HG03457 (cell line): ENCODE results near the gene RRBP1.

Source experiments
- ATAC-seq: cut with Tn5 transposase; IDR thresholded peaks from one replicate; pipeline ENCODE4 v1.9.1; 2021; ENCODE audit warnings: moderate number of reproducible peaks; ENCODE audit not compliant: unreplicated experiment

The RRBP1 gene

GRCh38 chr20:17622086-17622850, 59.8 kb downstream of the RRBP1 start:
- ATAC-seq = no peak

- no peak for ATAC-seq
Measured at GRCh38 chr20:17621229-17621968, 60.6 kb downstream of the RRBP1 start.

GRCh38 chr20:17620371-17621228, 61.4 kb downstream of the RRBP1 start:
- ATAC-seq = no peak

DNA sequence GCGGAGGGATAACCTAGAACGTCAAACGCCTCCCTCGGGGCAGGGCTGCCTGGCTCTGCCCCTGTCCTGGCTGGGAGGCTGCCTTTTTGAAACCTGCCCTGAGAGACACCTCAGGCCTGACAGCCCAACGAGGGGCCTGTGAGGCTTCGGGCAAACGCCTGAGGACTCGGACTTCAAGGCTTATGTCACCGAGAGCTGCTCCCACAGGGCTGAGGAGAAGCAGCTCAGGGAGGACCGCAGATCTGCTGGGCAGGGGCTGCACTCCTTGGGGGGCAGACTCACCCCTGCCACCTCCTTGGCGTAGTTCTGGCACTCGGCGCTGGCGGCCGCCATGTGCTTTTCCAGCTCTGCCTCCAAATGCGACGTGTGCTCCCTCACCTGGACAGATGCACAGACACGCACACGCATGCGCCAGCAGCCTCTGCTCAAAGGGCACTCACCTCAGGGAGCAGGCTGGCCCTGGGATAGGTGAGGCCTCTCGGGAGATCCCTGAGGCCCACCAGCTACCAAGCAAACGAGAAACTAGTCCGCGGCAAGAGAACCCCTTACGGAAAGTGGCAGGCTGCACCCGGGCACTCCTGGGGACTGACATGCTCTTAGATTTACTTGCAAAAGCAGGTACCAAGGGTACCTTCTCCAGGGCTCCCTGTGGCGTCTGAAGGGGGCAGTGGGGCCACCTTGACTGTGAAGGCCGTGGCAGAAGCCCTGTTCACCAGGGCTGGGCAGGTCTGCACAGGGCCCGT, 62.5 kb downstream of the RRBP1 start:
- ATAC-seq = no peak

- no peak for ATAC-seq
Measured at GRCh38 chr20:17618673-17619013, 63.4 kb downstream of the RRBP1 start.

DNA sequence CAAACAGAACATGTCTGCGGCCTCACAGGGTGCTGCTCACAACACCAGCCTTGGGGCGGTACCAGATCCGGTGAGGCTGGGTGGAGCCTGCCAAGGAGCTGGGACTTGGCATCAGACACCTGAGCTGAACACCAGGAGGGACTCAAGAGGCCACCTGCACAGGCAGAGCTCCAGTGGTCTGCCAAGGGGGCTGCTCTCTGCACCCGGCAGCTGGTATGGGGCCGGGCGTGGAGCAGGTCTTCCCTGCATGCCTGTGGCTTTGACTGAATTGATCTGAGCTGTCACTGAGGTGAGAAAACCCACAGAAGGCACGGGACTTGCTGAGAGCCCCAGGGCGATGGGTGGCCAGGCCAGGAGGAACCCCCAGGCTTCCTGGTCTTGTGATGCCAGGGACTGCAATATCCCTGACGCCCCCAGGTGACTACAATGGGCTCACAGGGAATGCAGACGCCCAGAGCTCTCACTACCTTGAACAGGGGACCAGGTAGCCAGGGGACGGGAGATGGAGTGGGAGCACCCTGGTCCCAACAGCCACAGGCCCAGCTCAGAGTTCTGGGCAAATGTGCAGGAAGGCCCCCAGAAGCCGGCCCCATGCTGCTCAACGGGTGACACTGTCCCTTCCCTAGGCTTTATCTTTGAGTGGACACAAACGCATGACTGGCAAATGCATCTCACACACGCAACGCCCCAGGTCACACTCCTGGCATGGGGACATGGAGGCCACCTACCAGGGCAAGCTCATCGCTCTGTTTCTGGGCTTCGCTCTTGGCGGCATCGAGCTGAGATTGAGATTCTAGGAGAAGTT, 64.0 kb downstream of the RRBP1 start:
- ATAC-seq = no peak

DNA sequence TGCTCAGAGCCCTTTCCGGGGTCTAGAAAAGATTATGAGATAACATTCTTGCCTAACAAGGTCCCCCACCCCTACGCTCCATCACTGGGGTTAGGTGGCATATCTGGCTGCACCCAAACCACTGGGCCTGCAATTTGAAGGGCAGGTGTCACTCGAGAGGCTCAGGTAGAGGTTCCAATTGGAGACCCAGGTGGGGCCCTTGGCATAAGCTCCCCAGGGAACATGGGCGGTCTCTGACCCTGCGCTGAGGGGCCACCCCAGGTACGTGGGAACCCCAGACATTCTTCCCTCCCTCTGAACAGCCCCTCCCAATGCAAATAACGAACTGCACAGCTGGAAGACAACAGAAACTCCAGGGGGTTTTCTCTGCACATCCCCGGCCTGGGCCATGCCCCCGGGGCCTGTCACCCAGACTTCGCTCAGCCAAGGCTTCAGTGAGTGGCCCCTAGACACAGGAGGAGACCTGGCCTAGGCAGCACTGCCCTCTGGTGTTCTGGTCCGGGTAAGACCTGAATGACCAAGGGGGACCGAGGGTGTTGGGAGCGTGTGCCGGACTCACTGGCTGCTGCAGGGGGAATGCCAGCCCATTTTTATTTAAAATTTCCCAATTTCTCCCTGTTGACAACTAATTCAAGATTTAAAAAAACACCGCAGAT, 64.7 kb downstream of the RRBP1 start:
- ATAC-seq = no peak

- no peak for ATAC-seq
Measured at GRCh38 chr20:17616480-17617211, 65.4 kb downstream of the RRBP1 start.

- ATAC-seq = no peak
Measured at GRCh38 chr20:17615645-17616479, 66.2 kb downstream of the RRBP1 start.

- ATAC-seq = no peak
Measured at GRCh38 chr20:17614812-17615644, 67.0 kb downstream of the RRBP1 start.

DNA sequence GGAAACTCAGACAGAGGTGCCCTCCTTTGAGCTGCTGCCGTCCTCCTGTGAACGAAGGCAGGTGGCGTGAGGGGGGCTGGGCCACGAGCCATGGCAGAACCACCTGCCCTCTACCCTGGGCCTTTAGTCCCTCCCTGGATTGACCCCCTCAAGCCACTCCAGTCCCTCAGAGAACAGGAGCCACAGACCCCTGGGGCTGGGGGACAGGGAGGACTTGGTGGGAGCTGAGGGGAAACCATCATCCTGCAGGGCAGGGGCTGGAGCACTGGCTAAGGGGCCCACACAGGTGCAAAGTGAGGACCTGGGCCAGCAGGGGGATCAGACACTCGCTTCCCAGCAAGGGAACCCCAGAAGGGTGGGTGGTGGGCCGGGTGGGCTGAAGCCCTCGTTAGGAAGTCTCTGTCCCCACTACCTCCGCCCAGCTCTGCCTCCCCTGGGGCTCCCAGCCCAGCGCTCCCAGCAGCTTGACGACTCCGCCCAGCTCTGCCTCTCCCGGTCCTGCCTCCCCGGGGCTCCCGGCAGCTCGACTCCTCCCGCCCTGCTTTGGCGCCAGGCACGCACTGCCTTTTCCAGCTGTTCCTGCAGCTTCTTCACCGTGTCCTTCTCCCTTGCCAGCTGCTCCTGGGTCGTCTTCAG, 67.7 kb downstream of the RRBP1 start:
- ATAC-seq = no peak

GRCh38 chr20:17613328-17614175, 68.5 kb downstream of the RRBP1 start:
- no peak for ATAC-seq

GRCh38 chr20:17612992-17613327, 69.1 kb downstream of the RRBP1 start:
- ATAC-seq = no peak

GRCh38 chr20:17612287-17612991, 69.6 kb downstream of the RRBP1 start:
- no peak for ATAC-seq
